ENCODE data around the gene MAP4K4.

The MAP4K4 gene

DNA sequence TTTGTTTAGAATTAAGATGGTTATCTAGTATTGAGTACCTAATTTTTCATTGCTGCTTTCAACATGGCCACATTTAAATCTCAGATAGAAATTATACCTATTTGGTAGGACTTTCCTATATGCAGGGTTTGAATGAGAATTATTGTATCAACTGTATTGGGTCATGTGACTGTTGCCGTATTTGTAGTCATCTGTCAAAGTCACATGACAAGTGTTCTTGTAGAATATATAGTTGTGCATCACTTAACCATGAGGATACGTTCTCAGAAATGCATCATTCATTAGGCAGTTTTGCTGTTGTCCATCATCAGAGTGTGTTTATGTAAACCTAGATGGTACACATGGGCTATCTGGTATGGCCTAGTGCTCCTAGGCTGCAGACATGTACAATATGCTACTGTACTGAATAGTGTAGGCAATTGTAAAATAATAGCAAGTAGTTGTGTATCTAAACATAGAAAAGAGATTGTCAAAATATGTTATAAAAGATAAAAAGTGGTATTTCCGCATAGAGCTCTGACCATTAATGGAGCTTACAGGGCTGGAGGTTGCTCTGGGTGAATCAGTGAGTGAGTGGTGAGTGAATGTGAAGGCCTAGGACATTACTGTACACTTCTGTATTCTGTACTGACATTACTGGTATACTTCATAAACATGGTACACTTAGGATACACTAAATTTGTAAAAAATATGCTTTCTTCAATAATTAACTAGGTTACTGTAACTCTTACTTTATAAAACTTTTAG is 123.7 kb downstream of the MAP4K4 start:
- Histone ChIP-seq H4K20me1 (ENCODE audit: insufficient read depth, low read length, poor library complexity, severe bottlenecking) (peaks cover 64% of the 10 kb centered on the region), H3K4me1 (ENCODE audit: insufficient read depth, low read length, poor library complexity, severe bottlenecking) (peaks cover 38% of the 10 kb centered on the region), H3K36me3 (ENCODE audit: insufficient read depth, low read length) (peaks cover 11% of the 10 kb centered on the region), H2AFZ (ENCODE audit: low read length) (no peak overlapping the region), H3K27me3 (ENCODE audit: insufficient read depth, low read length, poor library complexity, severe bottlenecking) (no peaks in the 10 kb centered on the region), H3K79me2 (ENCODE audit: insufficient read depth, low read length) (peaks cover 78% of the 10 kb centered on the region), H3K9me3 (ENCODE audit: insufficient read depth, low read depth, low read length) (no peaks in the 10 kb centered on the region), H3K9ac (ENCODE audit: low read depth, low read length, poor library complexity, severe bottlenecking) (no peak overlapping the region), H3K9me2 (replicated peaks; ENCODE audit: low read depth, low read length) (no peaks in the 10 kb centered on the region), H3K4me3 (ENCODE audit: low read length, poor library complexity, severe bottlenecking) (no peak overlapping the region), H3F3A (ENCODE audit: low read depth) (no peaks in the 10 kb centered on the region), H3K4me2 (ENCODE audit: low read depth, low read length, poor library complexity, severe bottlenecking) (peak overlapping the region; percentile 2)
- TF ChIP-seq, protein P1, sequence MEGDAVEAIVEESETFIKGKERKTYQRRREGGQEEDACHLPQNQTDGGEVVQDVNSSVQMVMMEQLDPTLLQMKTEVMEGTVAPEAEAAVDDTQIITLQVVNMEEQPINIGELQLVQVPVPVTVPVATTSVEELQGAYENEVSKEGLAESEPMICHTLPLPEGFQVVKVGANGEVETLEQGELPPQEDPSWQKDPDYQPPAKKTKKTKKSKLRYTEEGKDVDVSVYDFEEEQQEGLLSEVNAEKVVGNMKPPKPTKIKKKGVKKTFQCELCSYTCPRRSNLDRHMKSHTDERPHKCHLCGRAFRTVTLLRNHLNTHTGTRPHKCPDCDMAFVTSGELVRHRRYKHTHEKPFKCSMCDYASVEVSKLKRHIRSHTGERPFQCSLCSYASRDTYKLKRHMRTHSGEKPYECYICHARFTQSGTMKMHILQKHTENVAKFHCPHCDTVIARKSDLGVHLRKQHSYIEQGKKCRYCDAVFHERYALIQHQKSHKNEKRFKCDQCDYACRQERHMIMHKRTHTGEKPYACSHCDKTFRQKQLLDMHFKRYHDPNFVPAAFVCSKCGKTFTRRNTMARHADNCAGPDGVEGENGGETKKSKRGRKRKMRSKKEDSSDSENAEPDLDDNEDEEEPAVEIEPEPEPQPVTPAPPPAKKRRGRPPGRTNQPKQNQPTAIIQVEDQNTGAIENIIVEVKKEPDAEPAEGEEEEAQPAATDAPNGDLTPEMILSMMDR (conservative IDR thresholded peaks at IDR 0.05; ENCODE audit: low read length): no peak
- no peak for TF ChIP-seq EZH2phosphoT487 (IDR thresholded peaks at IDR 0.05; ENCODE audit: borderline replicate concordance)

DNA sequence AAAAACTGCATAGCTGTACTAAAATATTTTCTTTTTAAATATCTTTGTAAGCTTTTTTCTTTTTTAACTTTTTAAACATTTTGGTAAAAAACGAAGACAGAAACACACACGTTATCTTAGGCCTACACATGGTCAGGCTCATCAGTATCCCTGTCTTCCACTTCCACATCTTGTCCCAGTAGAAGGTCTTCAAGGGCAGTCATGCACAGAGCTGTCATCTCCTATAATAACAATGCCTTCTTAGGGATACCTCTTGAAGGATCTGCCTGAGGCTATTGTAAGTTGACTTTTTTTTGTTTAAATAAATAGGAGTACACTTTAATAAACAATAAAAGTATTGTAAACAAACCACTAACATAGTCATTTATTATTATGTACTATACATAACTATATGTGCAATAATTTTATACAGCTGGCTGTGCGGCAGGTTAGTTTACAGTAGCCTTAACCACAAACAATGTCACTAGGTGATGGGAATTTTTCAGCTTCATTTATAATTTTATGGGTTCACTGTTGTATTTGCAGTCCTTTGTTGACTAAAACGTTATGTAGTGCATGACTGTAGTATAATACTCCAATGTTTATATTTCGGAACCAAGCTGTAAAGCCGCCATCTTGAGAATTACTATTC is 124.4 kb downstream of the MAP4K4 start:
- H3K9me2 ChIP-seq (replicated peaks; ENCODE audit: low read depth, low read length): no peaks in the 10 kb centered on the region
- no peak overlapping the region for H3K9ac ChIP-seq (ENCODE audit: low read depth, low read length, poor library complexity, severe bottlenecking)
- H3K27me3 ChIP-seq (ENCODE audit: insufficient read depth, low read length, poor library complexity, severe bottlenecking): no peaks in the 10 kb centered on the region
- peaks cover 60% of the 10 kb centered on the region for H4K20me1 ChIP-seq (ENCODE audit: insufficient read depth, low read length, poor library complexity, severe bottlenecking)
- peaks cover 71% of the 10 kb centered on the region for H3K79me2 ChIP-seq (ENCODE audit: insufficient read depth, low read length)
- no peak overlapping the region for H3K4me2 ChIP-seq (ENCODE audit: low read depth, low read length, poor library complexity, severe bottlenecking)
- TF ChIP-seq EZH2phosphoT487 (IDR thresholded peaks at IDR 0.05; ENCODE audit: borderline replicate concordance): no peak
- TF ChIP-seq, protein P1 (conservative IDR thresholded peaks at IDR 0.05; ENCODE audit: low read length): no peak
- H3K4me1 ChIP-seq (ENCODE audit: insufficient read depth, low read length, poor library complexity, severe bottlenecking): peaks cover 45% of the 10 kb centered on the region
- H3F3A ChIP-seq (ENCODE audit: low read depth): no peaks in the 10 kb centered on the region
- H3K9me3 ChIP-seq (ENCODE audit: insufficient read depth, low read depth, low read length): no peaks in the 10 kb centered on the region
- no peak overlapping the region for H3K4me3 ChIP-seq (ENCODE audit: low read length, poor library complexity, severe bottlenecking)
- no peak overlapping the region for H2AFZ ChIP-seq (ENCODE audit: low read length)
- H3K36me3 ChIP-seq (ENCODE audit: insufficient read depth, low read length): peaks cover 17% of the 10 kb centered on the region

DNA sequence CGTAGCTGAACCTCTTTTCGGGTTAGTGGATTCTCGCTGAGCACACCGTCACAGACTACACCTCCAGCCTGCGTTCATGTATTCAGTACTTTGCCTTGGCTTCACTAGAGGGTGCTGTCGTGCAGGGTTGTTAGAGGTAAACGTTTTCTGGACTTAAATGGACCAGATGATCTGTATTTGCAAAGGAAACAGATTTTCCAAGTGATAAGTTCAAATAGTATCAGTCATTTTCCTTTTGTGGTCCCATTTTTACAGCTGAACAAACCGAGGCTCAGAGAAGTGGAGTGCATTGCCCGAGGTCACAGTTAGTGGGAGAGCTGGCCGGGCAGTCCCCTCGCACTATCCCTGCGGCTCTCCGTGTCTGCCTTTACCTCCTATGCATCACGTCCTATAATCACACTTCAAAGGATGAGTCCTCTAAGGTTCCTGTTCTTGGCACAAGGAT is 125.9 kb downstream of the MAP4K4 start:
- Histone ChIP-seq H3K36me3 (ENCODE audit: insufficient read depth, low read length) (peaks cover 29% of the 10 kb centered on the region), H3K9me2 (replicated peaks; ENCODE audit: low read depth, low read length) (no peaks in the 10 kb centered on the region), H2AFZ (ENCODE audit: low read length) (no peak overlapping the region), H3K4me2 (ENCODE audit: low read depth, low read length, poor library complexity, severe bottlenecking) (peak overlapping the region; percentile 9), H3K27me3 (ENCODE audit: insufficient read depth, low read length, poor library complexity, severe bottlenecking) (no peaks in the 10 kb centered on the region), H4K20me1 (ENCODE audit: insufficient read depth, low read length, poor library complexity, severe bottlenecking) (peaks cover 47% of the 10 kb centered on the region), H3K4me1 (ENCODE audit: insufficient read depth, low read length, poor library complexity, severe bottlenecking) (peaks cover 56% of the 10 kb centered on the region), H3K4me3 (ENCODE audit: low read length, poor library complexity, severe bottlenecking) (no peak overlapping the region), H3K9ac (ENCODE audit: low read depth, low read length, poor library complexity, severe bottlenecking) (no peak overlapping the region), H3F3A (ENCODE audit: low read depth) (no peaks in the 10 kb centered on the region), H3K9me3 (ENCODE audit: insufficient read depth, low read depth, low read length) (no peaks in the 10 kb centered on the region), H3K79me2 (ENCODE audit: insufficient read depth, low read length) (peaks cover 62% of the 10 kb centered on the region)
- TF ChIP-seq, protein P1 (conservative IDR thresholded peaks at IDR 0.05; ENCODE audit: low read length): peak; percentile 85
- TF ChIP-seq EZH2phosphoT487 (IDR thresholded peaks at IDR 0.05; ENCODE audit: borderline replicate concordance): no peak
